C4-2B (cell line): Measurements from ENCODE around the gene ANK3.

Source experiments
- H3K27ac ChIP-seq: fragments of 450-650 bp; 2 replicates; pipeline ENCODE4 v1.5.1; 2017
- CTCF ChIP-seq: fragments of 450-650 bp; conservative IDR thresholded peaks from 2 replicates; pipeline ENCODE4 v1.5.1; 2017; ENCODE audit warnings: mild to moderate bottlenecking
- ZFX ChIP-seq: fragments of 450-650 bp; IDR thresholded peaks from 2 replicates; pipeline ENCODE4 v1.6.1; 2017

ANK3 gene

GRCh38 chr10:60428387-60428737 is 38.7 kb upstream of the ANK3 start:
- no peak overlapping the region for H3K27ac ChIP-seq
- TF ChIP-seq ZFX, result no peak
- TF ChIP-seq CTCF, result no peak

GRCh38 chr10:60427709-60428386 is 38.2 kb upstream of the ANK3 start:
- TF ChIP-seq CTCF (no peak), ZFX (no peak)
- no peak overlapping the region for H3K27ac ChIP-seq

DNA sequence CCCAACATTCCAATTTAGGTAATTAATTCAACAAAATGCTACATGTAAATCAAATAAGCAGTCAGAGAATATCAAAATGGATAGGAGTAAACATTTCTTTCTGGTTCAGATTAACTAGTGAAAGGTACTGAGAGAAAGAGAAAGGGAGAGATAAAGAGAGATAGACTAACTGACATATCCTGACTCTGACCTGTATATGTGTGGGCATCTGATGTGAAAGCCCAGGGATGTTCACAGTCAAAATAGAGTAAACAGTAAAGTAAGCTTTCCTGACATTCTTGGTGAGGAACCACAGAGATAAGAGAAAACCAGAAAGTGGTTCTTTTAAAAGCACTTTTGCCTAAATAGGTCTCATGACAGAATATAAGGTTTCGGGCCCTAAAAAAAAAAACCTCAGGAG is 37.5 kb upstream of the ANK3 start:
- no peak overlapping the region for H3K27ac ChIP-seq

GRCh38 chr10:60426425-60426824 is 36.8 kb upstream of the ANK3 start:
- TF ChIP-seq ZFX, result no peak
- TF ChIP-seq CTCF, result no peak
- no peak overlapping the region for H3K27ac ChIP-seq

More for the DNA sequence above, 37.5 kb upstream of the ANK3 start:
- TF ChIP-seq ZFX (no peak), CTCF (no peak)

DNA sequence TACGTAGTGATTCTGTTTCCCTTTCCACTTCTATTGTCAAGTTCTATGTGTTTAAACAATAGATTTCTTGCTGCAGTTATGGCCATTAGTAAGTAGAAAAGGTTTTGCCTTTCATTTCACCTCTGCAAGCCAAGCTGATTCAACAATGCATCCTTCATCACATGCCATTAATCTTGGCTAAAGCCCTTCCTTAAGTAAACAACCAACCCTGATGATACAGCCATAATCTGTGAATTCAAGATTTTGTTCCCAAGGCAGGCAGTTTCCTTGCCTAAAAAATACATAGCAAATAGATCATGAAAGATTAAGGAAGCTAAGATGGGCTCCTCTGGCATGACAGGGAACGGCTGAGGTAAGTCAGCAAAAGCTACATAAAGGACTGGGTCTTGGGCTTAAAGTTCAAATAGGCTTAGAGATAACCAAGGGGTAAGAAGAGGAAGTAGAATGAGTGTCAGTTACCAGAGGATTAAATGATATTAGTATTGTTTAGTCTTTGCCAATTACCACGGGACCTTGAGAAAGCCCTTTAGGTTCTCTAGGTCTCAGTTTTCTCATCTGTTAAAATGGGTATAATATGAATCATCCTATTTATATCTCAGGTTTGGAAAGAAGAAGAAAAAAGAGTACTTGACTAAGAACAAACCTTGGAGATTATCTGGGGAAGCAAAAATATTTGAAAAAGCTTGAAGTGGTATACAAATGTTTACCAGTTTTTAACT is 35.9 kb upstream of the ANK3 start:
- no peak for TF ChIP-seq CTCF
- no peak for TF ChIP-seq ZFX
- no peak overlapping the region for H3K27ac ChIP-seq

GRCh38 chr10:60424971-60425370 is 35.3 kb upstream of the ANK3 start:
- H3K27ac ChIP-seq, result no peak overlapping the region
- TF ChIP-seq CTCF (no peak), ZFX (no peak)

DNA sequence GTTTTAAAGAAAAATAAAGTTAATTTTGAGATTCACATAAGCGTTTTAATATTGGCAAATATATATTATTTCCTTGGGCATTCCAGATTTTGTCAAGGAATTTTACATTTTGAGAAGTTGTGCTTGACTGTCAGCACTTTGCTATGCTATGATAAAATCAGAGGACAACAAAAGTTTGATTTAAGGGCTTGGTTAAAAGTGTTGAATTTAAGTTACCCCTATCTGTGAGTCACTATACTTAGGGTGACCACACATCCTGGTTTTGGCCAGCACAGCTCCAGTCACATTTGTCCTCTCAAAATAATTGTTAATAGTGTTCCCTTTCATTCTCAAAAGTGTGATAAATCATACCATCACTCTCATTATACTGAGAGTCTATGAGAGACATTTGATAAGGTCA is 34.2 kb upstream of the ANK3 start:
- TF ChIP-seq CTCF, result no peak
- TF ChIP-seq ZFX, result no peak
- no peak overlapping the region for H3K27ac ChIP-seq
